ENCODE data around the gene HIPK2. TPM values are rescaled to one million over a fixed set of nuclear protein-coding genes. Genes with fewer than 3 reads are reported as not detected.

HIPK2 gene
- total and polyA plus RNA-seq, 8 donors, result 25.1 to 61.8 (median 30.4) TPM

DNA sequence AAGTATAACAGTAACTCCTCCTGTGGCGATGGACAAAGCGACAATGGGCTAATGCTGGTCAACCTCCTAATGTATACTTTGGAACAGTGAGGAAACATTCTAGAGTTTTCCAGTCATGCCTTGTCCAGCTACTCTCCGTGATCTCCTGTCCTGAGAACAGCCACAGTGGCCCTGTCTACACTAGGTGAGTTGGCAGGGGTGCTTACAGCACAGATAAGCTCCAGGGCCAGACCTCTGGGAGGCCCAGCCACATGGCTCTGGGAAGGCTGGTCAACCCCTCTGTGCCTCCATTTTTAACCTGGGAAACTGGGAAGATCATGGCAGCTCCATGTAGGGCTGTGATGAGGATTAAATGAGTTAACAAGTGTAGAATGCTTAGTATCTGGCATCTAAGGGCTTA is 197.4 kb downstream of the HIPK2 start:
- TF ChIP-seq, protein P1, sequence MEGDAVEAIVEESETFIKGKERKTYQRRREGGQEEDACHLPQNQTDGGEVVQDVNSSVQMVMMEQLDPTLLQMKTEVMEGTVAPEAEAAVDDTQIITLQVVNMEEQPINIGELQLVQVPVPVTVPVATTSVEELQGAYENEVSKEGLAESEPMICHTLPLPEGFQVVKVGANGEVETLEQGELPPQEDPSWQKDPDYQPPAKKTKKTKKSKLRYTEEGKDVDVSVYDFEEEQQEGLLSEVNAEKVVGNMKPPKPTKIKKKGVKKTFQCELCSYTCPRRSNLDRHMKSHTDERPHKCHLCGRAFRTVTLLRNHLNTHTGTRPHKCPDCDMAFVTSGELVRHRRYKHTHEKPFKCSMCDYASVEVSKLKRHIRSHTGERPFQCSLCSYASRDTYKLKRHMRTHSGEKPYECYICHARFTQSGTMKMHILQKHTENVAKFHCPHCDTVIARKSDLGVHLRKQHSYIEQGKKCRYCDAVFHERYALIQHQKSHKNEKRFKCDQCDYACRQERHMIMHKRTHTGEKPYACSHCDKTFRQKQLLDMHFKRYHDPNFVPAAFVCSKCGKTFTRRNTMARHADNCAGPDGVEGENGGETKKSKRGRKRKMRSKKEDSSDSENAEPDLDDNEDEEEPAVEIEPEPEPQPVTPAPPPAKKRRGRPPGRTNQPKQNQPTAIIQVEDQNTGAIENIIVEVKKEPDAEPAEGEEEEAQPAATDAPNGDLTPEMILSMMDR (IDR thresholded peaks at IDR 0.05), result no peak
- H3K4me1 ChIP-seq, result no peaks in the 10 kb centered on the region
- no peak for ATAC-seq
- H3K27ac ChIP-seq, result no peak overlapping the region
- H3K4me3 ChIP-seq, result no peak overlapping the region
- peaks cover 0 to 100% of the 10 kb centered on the region in 2 donors for H3K36me3 ChIP-seq
- intact Hi-C loops (cut with DNase I), result no loop called here
- no peaks in the 10 kb centered on the region for H3K27me3 ChIP-seq
- no peaks in the 10 kb centered on the region for H3K9me3 ChIP-seq
- no peak for DNase-seq

DNA sequence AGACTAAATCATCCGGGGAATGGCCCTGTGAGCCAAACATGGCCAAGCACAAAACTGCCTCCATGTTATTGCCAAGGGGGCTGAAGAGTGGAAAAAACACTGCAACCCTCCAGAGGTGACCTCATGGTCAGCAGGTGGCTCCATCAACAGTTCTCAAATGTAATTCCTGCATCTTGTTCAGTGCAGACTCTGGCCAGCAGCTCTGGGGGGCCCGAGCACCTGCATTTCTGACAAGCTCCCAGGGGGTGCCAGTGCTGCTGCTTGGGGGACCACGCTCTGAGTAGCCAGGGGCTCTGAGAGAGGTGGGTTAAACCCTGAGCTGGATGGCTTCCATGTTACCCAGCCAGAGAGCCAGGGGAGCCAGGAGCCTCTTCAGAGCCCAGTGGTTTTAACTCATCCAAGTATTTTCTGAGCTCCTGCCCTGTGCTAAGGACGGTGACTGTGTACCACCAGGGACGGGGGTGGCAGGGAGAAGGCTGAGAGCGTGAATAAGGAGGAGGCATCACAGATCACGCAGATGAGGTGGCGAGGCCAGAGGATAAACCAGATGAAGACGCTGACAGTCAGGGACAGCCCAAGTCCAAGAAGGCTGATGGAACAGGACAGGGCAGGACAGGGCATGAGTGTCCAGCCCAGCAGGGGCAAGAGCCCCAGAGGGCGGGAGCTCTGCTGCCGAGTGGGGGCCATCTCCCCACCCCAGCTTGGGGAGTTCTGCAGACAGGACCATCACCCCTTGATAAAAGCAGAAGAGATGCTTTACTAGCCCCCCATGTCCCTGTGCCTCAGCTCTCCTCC is 201.4 kb downstream of the HIPK2 start:
- Histone ChIP-seq H3K4me1 (no peaks in the 10 kb centered on the region), H3K36me3 (peaks cover 0 to 99% of the 10 kb centered on the region in 2 donors), H3K27me3 (no peaks in the 10 kb centered on the region), H3K9me3 (no peaks in the 10 kb centered on the region), H3K4me3 (no peak overlapping the region), H3K27ac (no peak overlapping the region)
- TF ChIP-seq, protein P1 (IDR thresholded peaks at IDR 0.05), result no peak
- ATAC-seq, result no peak
- DNase-seq, result no peak
- intact Hi-C loops (cut with DNase I), result no loop called here

GRCh38 chr7:139575338-139575680 is 202.5 kb downstream of the HIPK2 start:
- H3K4me1 ChIP-seq, result no peaks in the 10 kb centered on the region
- H3K9me3 ChIP-seq, result no peaks in the 10 kb centered on the region
- no peak overlapping the region for H3K27ac ChIP-seq
- intact Hi-C loops (cut with DNase I), result no loop called here
- no peak for DNase-seq
- no peak for ATAC-seq
- H3K27me3 ChIP-seq, result no peaks in the 10 kb centered on the region
- H3K36me3 ChIP-seq, result peaks cover 0 to 99% of the 10 kb centered on the region in 2 donors
- TF ChIP-seq, protein P1 (IDR thresholded peaks at IDR 0.05), result no peak
- no peak overlapping the region for H3K4me3 ChIP-seq

- ATAC-seq (no peak), DNase-seq (no peak)
- Histone ChIP-seq H3K4me1 (no peaks in the 10 kb centered on the region), H3K36me3 (peaks cover 0 to 99% of the 10 kb centered on the region in 2 donors), H3K27me3 (no peaks in the 10 kb centered on the region), H3K9me3 (no peaks in the 10 kb centered on the region), H3K27ac (no peak overlapping the region), H3K4me3 (no peak overlapping the region)
- intact Hi-C loops (cut with DNase I), result no loop called here
- TF ChIP-seq, protein P1 (IDR thresholded peaks at IDR 0.05), result no peak
These were observed 203.0 kb downstream of the HIPK2 start for GRCh38 chr7:139574618-139575337.

GRCh38 chr7:139573871-139574270 is 203.9 kb downstream of the HIPK2 start:
- Histone ChIP-seq H3K36me3 (peaks cover 0 to 99% of the 10 kb centered on the region in 2 donors), H3K27ac (no peak overlapping the region), H3K4me3 (no peak overlapping the region), H3K27me3 (no peaks in the 10 kb centered on the region), H3K4me1 (no peaks in the 10 kb centered on the region), H3K9me3 (no peaks in the 10 kb centered on the region)
- ATAC-seq (no peak), DNase-seq (no peak)
- intact Hi-C loops (cut with DNase I), result no loop called here
- TF ChIP-seq, protein P1 (IDR thresholded peaks at IDR 0.05), result no peak

Data from left lung (tissue), 10 donors.